GM12892 (cell line): ENCODE measurements around the gene NID1.

Experiments used
- POLR2A ChIP-seq: IDR thresholded peaks from 2 replicates; pipeline ENCODE4 v1.6.1; 2011; ENCODE audit warnings: low read depth, low read length, control low read depth
- POLR2AphosphoS5 ChIP-seq: IDR thresholded peaks from 2 replicates; pipeline ENCODE4 v1.6.1; 2011; ENCODE audit warnings: low read depth, low read length, control low read depth
- TAF1 ChIP-seq: IDR thresholded peaks from 2 replicates; pipeline ENCODE4 v1.6.1; 2011; ENCODE audit warnings: low read depth, mild to moderate bottlenecking, control low read depth, low read length, borderline replicate concordance

DNA sequence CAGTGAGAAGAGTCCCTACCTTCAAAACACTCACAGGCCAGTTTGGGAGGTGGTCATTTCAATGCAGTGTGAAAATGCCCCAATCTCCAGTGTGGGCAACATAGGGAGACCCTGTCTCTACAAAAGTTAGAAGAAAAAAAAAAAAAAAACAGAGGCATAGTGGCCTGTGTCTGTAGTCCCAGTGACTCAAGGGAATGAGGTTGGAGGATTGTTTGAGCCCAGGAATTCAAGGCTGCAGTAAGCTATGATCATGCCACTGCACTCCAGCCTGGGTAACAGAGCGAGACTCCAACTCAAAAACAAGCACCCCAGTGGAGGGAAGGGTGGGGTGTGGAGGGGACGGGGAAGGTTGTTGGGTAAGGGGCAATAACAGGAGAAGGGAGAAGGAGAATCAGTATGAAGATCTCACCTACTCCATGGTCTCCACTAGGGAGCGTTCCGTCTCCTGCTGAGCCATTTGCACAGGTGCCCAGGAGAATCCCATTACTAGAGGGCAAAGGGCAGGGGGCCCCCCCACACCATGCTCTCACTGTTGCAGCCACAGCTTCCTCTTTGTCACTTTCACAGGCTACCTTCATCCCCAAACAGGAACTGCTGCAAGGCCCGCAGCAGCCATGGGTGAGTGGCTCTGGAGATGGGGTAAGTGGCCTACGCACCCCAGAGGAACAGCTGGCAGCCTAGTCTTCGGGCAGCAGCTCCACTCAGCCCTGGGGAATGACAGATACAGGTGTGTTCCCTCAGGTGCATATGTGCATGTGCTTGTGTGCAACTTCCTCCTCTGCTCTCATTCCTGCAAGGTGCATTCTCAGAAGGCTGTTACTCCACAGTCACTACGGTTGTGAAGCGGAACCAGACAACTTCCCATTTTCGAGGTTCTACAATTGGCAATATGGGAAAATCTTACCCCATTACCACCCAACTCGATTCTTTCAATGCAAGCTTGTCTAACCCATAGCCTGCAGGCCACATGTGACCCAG lies 110.3 kb downstream of the NID1 start:
- TF ChIP-seq POLR2A (no peak), TAF1 (no peak), POLR2AphosphoS5 (no peak; the same call in 1 of the 2 replicates)
